Gastroesophageal sphincter (tissue), 4 donors: ENCODE data around the gene CDC23. TPM values are rescaled to one million over a fixed set of nuclear protein-coding genes. Genes with fewer than 3 reads are reported as not detected.

Source experiments
- ATAC-seq: fragments of 150-250 bp; one replicate; pipeline ENCODE4 v1.9.1; 2016; ENCODE audit warnings: mild to moderate bottlenecking, moderate library complexity
- H3K27ac ChIP-seq, 4 donors: fragments of 200-600 bp; sonication (generic) in 3 of 4; 1 replicate in 3 of 4; 2 replicates in 1 of 4; pipeline ENCODE4 v1.5.1; 2016 to 2019
- H3K27me3 ChIP-seq: fragments of 200-600 bp; sonication (generic); one replicate; pipeline ENCODE4 v1.5.1; 2019
- H3K36me3 ChIP-seq, 2 donors: fragments of 200-600 bp; sonication (generic); one replicate each; pipeline ENCODE4 v1.5.1; 2019; ENCODE audit warnings: control low read depth in 1 of 2
- H3K4me1 ChIP-seq, 3 donors: fragments of 200-600 bp; sonication (generic); 1 replicate in 2 of 3; 2 replicates in 1 of 3; pipeline ENCODE4 v1.5.1; 2016 to 2019; ENCODE audit warnings: control low read depth in 2 of 3
- H3K4me3 ChIP-seq, 2 donors: fragments of 200-600 bp; sonication (generic); one replicate each; pipeline ENCODE4 v1.5.1; 2019; ENCODE audit warnings: mild to moderate bottlenecking in 1 of 2, moderate library complexity in 1 of 2
- H3K9me3 ChIP-seq, 3 donors: fragments of 200-600 bp; sonication (generic); one replicate each; pipeline ENCODE4 v1.5.1; 2017 to 2019; ENCODE audit warnings: control low read depth in 2 of 3
- CTCF ChIP-seq, 4 experiments: fragments of 200-600 bp in 2 of 4; fragments of 450-650 bp in 2 of 4; sonication (generic) in 1 of 4; IDR thresholded peaks; one replicate each; pipeline ENCODE4 v1.5.1; 2017 to 2019; ENCODE audit warnings: antibody characterized with exemption in 4 of 4, mild to moderate bottlenecking in 2 of 4, moderate library complexity in 2 of 4
- EP300 ChIP-seq: sonication (generic); formaldehyde crosslinking; IDR thresholded peaks from one replicate; pipeline ENCODE4 v1.6.1; 2017; ENCODE audit warnings: antibody characterized with exemption, mild to moderate bottlenecking
- POLR2A ChIP-seq, 2 donors: fragments of 450-650 bp; IDR thresholded peaks; one replicate each; pipeline ENCODE4 v1.6.1; 2017; ENCODE audit warnings: antibody characterized with exemption in 2 of 2, mild to moderate bottlenecking in 2 of 2, moderate library complexity in 1 of 2
- POLR2AphosphoS5 ChIP-seq: sonication (generic); formaldehyde crosslinking; IDR thresholded peaks from one replicate; pipeline ENCODE4 v1.6.1; 2017; ENCODE audit warnings: antibody characterized with exemption
- WGBS, 2 donors: methylation state at CpG; one replicate each; pipeline ENCODE4 v1.1.5; 2018; ENCODE audit warnings: low coverage in 1 of 2; 5-methylcytosine and 5-hydroxymethylcytosine counted together
- total RNA-seq, 4 donors: library from RNA; depleted of rRNA; stranded (reverse); fragments of >200 nt; gene quantifications; one replicate each; pipeline ENCODE4 v1.1.0, GENCODE V29; 2016

The CDC23 gene
- total RNA-seq, 4 donors from 2014 or later, result 19.3 to 22.3 (median 19.8) TPM

GRCh38 chr5:138192826-138193225 is 20.3 kb downstream of the CDC23 start:
- Histone ChIP-seq H3K27me3 (no peaks in the 10 kb centered on the region), H3K9me3 (no peaks in the 10 kb centered on the region), H3K4me1 (no peaks in the 10 kb centered on the region), H3K4me3 (no peak overlapping the region), H3K36me3 (peaks cover 3 to 95% of the 10 kb centered on the region in 2 donors), H3K27ac (no peak overlapping the region)
- TF ChIP-seq POLR2AphosphoS5 (no peak), EP300 (no peak), CTCF (IDR thresholded peaks at IDR 0.05) (no peak), POLR2A (IDR thresholded peaks at IDR 0.05) (no peak)
- ATAC-seq, result no peak
- 83 to 92% methylated on average over 3 of the region's 3 CpGs for WGBS, 2 donors

DNA sequence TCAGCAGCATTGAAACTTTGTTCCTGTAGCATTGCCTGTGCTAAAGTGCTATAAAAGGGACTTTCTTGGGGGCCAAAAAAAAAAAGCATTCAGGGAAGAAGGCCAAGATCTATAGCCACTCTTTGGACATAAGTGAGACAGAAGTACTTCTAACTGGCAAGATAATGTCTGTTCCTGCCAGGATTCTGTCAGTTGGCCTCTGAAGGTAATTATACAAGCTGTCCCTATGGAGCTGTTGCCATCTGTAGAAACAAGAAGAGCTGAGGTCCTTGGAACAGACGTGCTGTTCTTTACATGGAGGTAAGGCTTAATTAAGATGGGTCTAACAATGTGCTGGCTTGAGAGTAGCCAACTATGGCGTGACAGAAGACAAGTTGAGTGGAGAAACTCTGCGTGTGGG is 24.5 kb downstream of the CDC23 start:
- Histone ChIP-seq H3K27ac (no peak overlapping the region), H3K4me3 (no peak overlapping the region), H3K27me3 (no peaks in the 10 kb centered on the region), H3K9me3 (no peaks in the 10 kb centered on the region), H3K36me3 (peaks cover 3 to 100% of the 10 kb centered on the region in 2 donors), H3K4me1 (no peaks in the 10 kb centered on the region)
- TF ChIP-seq POLR2A (IDR thresholded peaks at IDR 0.05) (no peak), EP300 (no peak), POLR2AphosphoS5 (no peak), CTCF (IDR thresholded peaks at IDR 0.05) (no peak)
- ATAC-seq, result no peak
- WGBS, 2 donors, result 65 to 67% methylated on average over 1 to 3 of the region's 3 CpGs

DNA sequence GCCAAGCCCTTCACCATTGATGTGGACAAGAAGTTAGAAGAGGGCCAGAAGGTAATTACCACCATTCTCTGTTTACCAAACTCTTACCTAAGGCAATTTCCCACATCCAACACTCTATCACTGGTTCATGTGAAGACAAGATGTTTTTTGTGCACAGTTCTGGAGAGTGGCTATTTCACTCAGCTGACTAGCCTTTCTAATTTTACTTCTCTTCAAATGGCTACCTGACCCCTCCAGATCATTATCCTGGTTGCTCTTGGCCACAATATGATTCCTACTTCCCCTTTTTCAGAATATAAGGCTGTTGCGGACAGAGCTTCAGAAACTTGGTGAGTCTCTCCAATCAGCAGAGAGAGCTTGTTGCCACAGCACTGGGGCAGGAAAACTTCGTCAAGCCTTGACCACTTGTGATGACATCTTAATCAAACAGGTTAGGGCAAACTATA is 27.1 kb downstream of the CDC23 start:
- H3K27me3 ChIP-seq, result no peaks in the 10 kb centered on the region
- peaks cover 3 to 81% of the 10 kb centered on the region in 2 donors for H3K36me3 ChIP-seq
- no peak for ATAC-seq
- H3K9me3 ChIP-seq, result no peaks in the 10 kb centered on the region
- H3K4me3 ChIP-seq, result no peak overlapping the region
- 71% methylated on average over 1 of the region's 2 CpGs; no CpG with 5 or more reads in 1 of the 2 donors for WGBS, 2 donors
- no peak for TF ChIP-seq POLR2A (IDR thresholded peaks at IDR 0.05)
- TF ChIP-seq POLR2AphosphoS5, result no peak
- H3K27ac ChIP-seq, result no peak overlapping the region
- H3K4me1 ChIP-seq, result no peaks in the 10 kb centered on the region

DNA sequence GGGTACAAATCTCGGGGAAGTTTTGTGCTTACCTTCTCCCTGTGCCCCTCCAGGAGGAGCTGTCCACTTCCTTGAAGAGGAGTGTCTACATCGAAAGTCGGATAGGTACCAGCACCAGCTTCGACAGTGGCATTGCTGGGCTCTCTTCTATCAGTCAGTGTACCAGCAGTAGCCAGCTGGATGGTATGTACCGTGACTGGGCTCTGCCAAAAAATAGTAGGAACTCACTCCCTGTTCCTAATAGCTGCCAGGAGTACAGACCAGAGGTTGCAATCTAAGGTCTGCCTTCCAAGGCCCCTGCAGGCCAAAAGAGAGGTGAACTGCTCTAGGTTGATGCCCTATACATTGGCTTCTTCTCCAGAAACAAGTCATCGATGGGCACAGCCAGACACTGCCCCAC is 30.3 kb downstream of the CDC23 start:
- Histone ChIP-seq H3K27ac (no peak overlapping the region), H3K27me3 (no peaks in the 10 kb centered on the region), H3K9me3 (no peaks in the 10 kb centered on the region), H3K4me3 (no peak overlapping the region), H3K36me3 (peaks cover 0 to 49% of the 10 kb centered on the region in 2 donors), H3K4me1 (peaks cover 0 to 11% (median 5%) of the 10 kb centered on the region in 3 donors)
- no peak for TF ChIP-seq POLR2AphosphoS5
- no peak for TF ChIP-seq POLR2A (IDR thresholded peaks at IDR 0.05)
- no peak for TF ChIP-seq EP300
- no peak for TF ChIP-seq CTCF (IDR thresholded peaks at IDR 0.05)
- WGBS, 2 donors, result 93 to 100% methylated on average over 2 to 6 of the region's 6 CpGs
- no peak for ATAC-seq

DNA sequence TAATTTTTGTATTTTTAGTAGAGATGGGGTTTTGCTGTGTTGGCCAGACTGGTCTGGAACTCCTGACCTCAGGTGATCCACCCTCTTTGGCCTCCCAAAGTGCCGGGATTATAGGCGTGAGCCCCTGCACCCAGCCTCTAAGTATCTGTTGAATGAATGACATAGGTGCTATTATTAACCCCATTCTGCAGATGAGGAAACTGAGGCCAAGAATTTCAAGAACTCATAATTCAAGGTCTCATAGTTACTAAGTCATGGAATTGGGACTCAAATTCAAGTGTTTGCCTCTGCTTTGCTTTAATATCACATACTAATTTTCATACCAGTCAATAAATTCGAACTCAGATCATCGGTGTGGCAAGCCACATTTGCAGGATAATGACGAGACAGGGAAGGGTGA is 32.3 kb downstream of the CDC23 start:
- no peaks in the 10 kb centered on the region for H3K9me3 ChIP-seq
- H3K4me3 ChIP-seq, result no peak overlapping the region
- H3K4me1 ChIP-seq, result peaks cover 0 to 30% (median 11%) of the 10 kb centered on the region in 3 donors
- TF ChIP-seq POLR2A (IDR thresholded peaks at IDR 0.05) (no peak), CTCF (IDR thresholded peaks at IDR 0.05) (no peak), POLR2AphosphoS5 (no peak), EP300 (no peak)
- peaks cover 0 to 43% of the 10 kb centered on the region in 2 donors for H3K36me3 ChIP-seq
- ATAC-seq, result no peak
- H3K27ac ChIP-seq, result no peak overlapping the region
- 91 to 92% methylated on average over 3 to 5 of the region's 5 CpGs for WGBS, 2 donors
- H3K27me3 ChIP-seq, result no peaks in the 10 kb centered on the region
